Measurements from ENCODE around the gene DAAM1. TPM values are rescaled to one million over a fixed set of nuclear protein-coding genes. Genes with fewer than 3 reads are reported as not detected.

DAAM1 gene
- total and polyA plus RNA-seq, 10 donors, result 8.3 to 76.1 (median 35.2) TPM

DNA sequence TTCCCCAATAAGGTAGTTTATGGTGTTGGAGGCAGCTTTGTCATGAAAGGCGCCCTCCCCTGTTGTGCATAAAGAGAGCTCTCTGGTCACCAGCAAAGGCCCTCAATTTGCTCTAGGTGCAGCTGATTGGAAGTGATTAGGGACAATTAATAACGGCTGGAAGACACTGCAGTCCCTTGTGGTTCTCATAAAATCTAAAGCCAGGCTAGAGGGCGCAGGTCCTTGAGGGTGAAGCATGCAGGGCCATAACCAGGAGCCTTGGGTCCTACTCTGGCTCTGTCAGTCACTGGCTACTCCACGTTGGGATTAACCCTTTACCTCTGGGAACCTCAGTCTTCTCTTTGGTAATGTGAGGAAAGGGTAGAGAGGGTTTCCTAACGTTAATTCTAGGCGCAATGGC, 1.9 kb downstream of the DAAM1 start:
- DNase-seq, result no peak
- TF ChIP-seq POLR2A (IDR thresholded peaks at IDR 0.05) (no peak), POLR2AphosphoS5 (IDR thresholded peaks at IDR 0.05) (no peak)
- TF ChIP-seq, protein P1, sequence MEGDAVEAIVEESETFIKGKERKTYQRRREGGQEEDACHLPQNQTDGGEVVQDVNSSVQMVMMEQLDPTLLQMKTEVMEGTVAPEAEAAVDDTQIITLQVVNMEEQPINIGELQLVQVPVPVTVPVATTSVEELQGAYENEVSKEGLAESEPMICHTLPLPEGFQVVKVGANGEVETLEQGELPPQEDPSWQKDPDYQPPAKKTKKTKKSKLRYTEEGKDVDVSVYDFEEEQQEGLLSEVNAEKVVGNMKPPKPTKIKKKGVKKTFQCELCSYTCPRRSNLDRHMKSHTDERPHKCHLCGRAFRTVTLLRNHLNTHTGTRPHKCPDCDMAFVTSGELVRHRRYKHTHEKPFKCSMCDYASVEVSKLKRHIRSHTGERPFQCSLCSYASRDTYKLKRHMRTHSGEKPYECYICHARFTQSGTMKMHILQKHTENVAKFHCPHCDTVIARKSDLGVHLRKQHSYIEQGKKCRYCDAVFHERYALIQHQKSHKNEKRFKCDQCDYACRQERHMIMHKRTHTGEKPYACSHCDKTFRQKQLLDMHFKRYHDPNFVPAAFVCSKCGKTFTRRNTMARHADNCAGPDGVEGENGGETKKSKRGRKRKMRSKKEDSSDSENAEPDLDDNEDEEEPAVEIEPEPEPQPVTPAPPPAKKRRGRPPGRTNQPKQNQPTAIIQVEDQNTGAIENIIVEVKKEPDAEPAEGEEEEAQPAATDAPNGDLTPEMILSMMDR (IDR thresholded peaks at IDR 0.05 in 8 of 11, conservative IDR thresholded peaks at IDR 0.05 in 3 of 11), result no peak
- WGBS, 5 donors, result 33 to 46% (median 40%) methylated on average over 6 of the region's 6 CpGs
- Histone ChIP-seq H3K4me1 (peaks cover 5 to 42% (median 21%) of the 10 kb centered on the region in 6 donors), H3K36me3 (no peaks in the 10 kb centered on the region), H3K4me3 (peak overlapping the region; percentile 72 to 93 (median 80)), H3K27me3 (replicated peaks in 1 of 7) (peaks cover 0 to 6% (median 0%) of the 10 kb centered on the region in 7 donors), H3K27ac (peak overlapping the region in 7 of 8 donors; percentile 93 to 97 (median 96)), H3K9me3 (no peaks in the 10 kb centered on the region)
- intact Hi-C loops (cut with DNase I; ENCODE audit: low total_unique reads), result no loop called here

DNA sequence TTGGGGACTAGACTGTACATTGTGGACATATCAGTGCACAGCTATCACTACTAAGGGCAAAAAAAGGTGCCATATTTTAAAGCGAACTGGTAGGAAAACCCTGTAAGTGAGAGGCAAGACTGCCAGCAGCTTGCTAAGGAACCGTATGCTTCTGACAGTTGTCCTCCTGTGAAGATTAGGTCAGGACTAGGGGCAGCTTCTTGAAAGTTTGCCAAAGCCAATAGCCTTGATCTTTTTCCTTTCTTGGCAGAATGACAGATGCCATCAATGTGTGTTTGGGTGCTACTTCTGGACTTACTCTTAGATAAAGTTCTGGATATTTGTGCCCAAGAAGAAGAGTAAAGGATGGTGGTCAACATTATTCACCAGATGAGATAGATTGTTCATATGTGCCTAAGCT, 7.4 kb downstream of the DAAM1 start:
- no peak for DNase-seq
- TF ChIP-seq POLR2AphosphoS5 (IDR thresholded peaks at IDR 0.05) (no peak), POLR2A (IDR thresholded peaks at IDR 0.05) (no peak)
- TF ChIP-seq, protein P1 (IDR thresholded peaks at IDR 0.05 in 8 of 11, conservative IDR thresholded peaks at IDR 0.05 in 3 of 11), result no peak
- no peak overlapping the region for H3K27ac ChIP-seq
- H3K4me3 ChIP-seq, result no peak overlapping the region
- WGBS, 5 donors, result 51 to 78% (median 64%) methylated on average over 2 of the region's 2 CpGs
- no peaks in the 10 kb centered on the region for H3K36me3 ChIP-seq
- H3K9me3 ChIP-seq, result no peaks in the 10 kb centered on the region
- H3K4me1 ChIP-seq, result peaks cover 0 to 27% (median 0%) of the 10 kb centered on the region in 6 donors
- intact Hi-C loops (cut with DNase I; ENCODE audit: low total_unique reads), result no loop called here
- no peaks in the 10 kb centered on the region for H3K27me3 ChIP-seq (replicated peaks in 1 of 7)

DNA sequence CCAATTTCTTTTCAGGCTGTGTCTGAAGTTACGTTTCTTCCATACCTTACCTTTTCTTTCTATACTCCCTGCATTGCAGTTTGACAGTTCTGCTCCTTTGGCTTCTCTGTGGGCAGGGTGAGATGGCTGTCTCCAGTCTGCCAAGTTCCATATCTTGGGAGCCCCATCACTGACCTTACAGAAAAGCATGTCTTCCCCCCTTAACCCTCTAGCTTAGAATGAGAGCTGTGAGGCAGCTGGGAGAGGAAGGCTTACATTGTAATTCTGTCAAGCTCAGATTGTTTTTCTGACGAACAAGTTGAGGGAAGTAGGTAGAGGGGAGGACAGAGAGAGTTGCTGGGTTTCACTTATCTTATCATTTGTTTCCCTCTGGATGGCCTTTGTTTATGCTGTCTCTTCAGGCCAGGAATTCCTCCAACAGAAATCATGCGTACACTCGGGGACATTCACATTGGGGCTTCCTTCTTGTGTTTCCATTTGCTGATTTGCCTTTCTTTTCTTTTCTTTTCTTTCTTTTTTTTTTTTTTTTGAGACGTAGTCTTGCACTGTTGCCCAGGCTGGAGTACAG, 9.3 kb downstream of the DAAM1 start:
- DNase-seq, result no peak
- intact Hi-C loops (cut with DNase I; ENCODE audit: low total_unique reads), result no loop called here
- Histone ChIP-seq H3K4me3 (no peak overlapping the region), H3K27ac (no peak overlapping the region), H3K27me3 (replicated peaks in 1 of 7) (no peaks in the 10 kb centered on the region), H3K4me1 (peaks cover 0 to 25% (median 0%) of the 10 kb centered on the region in 6 donors), H3K36me3 (no peaks in the 10 kb centered on the region), H3K9me3 (no peaks in the 10 kb centered on the region)
- WGBS, 5 donors, result 64 to 76% (median 73%) methylated on average over 5 of the region's 5 CpGs
- no peak for TF ChIP-seq POLR2AphosphoS5 (IDR thresholded peaks at IDR 0.05)
- TF ChIP-seq, protein P1 (IDR thresholded peaks at IDR 0.05 in 8 of 11, conservative IDR thresholded peaks at IDR 0.05 in 3 of 11), result no peak
- TF ChIP-seq POLR2A (IDR thresholded peaks at IDR 0.05), result no peak

DNA sequence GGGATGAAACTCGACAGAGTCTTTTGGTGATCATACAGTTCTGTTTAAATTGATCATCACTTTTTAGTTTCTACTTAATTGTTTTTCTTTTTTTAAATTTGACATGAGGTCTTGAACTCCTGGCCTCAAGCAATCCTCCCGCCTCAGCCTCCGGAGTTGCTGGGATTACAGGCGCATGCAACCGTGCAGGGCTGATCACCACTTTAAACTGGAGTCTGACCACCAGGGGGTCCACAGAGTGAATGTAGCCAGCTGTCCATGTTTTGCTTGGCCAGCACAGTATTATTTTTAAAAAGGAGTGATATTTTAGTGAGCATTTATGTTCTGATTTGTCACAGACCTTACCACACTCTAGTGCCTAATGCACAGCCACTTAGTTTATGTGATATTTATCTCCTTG, 10.7 kb downstream of the DAAM1 start:
- WGBS, 5 donors, result 66 to 84% (median 79%) methylated on average over 5 of the region's 5 CpGs
- H3K36me3 ChIP-seq, result no peaks in the 10 kb centered on the region

More for the DNA sequence above, 10.7 kb downstream of the DAAM1 start:
- intact Hi-C loops (cut with DNase I; ENCODE audit: low total_unique reads), result no loop called here
- Histone ChIP-seq H3K9me3 (no peaks in the 10 kb centered on the region), H3K4me3 (no peak overlapping the region), H3K4me1 (peaks cover 0 to 18% (median 0%) of the 10 kb centered on the region in 6 donors), H3K27me3 (replicated peaks in 1 of 7) (no peaks in the 10 kb centered on the region), H3K27ac (peak overlapping the region in 4 of 8 donors; percentile 20 to 54 (median 49))
- TF ChIP-seq POLR2AphosphoS5 (IDR thresholded peaks at IDR 0.05), result no peak
- TF ChIP-seq, protein P1 (IDR thresholded peaks at IDR 0.05 in 8 of 11, conservative IDR thresholded peaks at IDR 0.05 in 3 of 11), result no peak
- no peak for TF ChIP-seq POLR2A (IDR thresholded peaks at IDR 0.05)
- no peak for DNase-seq

Data from spleen (tissue), 11 donors.